Measurements from ENCODE around the gene VARS1. TPM values are rescaled to one million over a fixed set of nuclear protein-coding genes. Genes with fewer than 3 reads are reported as not detected.

VARS1 gene
- total RNA-seq, 2 experiments from 2014 or later = 85.0 to 100 TPM

- H3K9me3 Mint-ChIP-seq = no peaks in the 10 kb centered on the region
- H3K4me1 Mint-ChIP-seq = peaks cover 3% of the 10 kb centered on the region
- no peaks in the 10 kb centered on the region for H3K27me3 Mint-ChIP-seq
- H3K27ac Mint-ChIP-seq = peak overlapping the region; percentile 47
- DNase-seq = no peak
- H3K4me3 Mint-ChIP-seq = no peak overlapping the region
- CTCF ChIA-PET = interaction anchor here (0.6 to 3.4 kb wide), 6 partner anchors 15 to 89 kb away, joined by 3 to 14 read pairs (median 3); no protein-coding TSS in a partner anchor
- POLR2A ChIA-PET = no interaction called here
- H3K36me3 Mint-ChIP-seq (ENCODE audit: low read depth) = peaks cover 24% of the 10 kb centered on the region
Observed at GRCh38 chr6:31784098-31784925, 11.2 kb downstream of the VARS1 start.

- DNase-seq = no peak
- no peaks in the 10 kb centered on the region for H3K9me3 Mint-ChIP-seq
- ChIA-PET CTCF (interaction anchor here (1.0 to 4.4 kb wide), 4 partner anchors 9 to 69 kb away, joined by 3 to 29 read pairs (median 5); no protein-coding TSS in a partner anchor), POLR2A (no interaction called here)
- no peak overlapping the region for H3K27ac Mint-ChIP-seq
- H3K36me3 Mint-ChIP-seq (ENCODE audit: low read depth) = peaks cover 24% of the 10 kb centered on the region
- no peak overlapping the region for H3K4me3 Mint-ChIP-seq
- no peaks in the 10 kb centered on the region for H3K27me3 Mint-ChIP-seq
- H3K4me1 Mint-ChIP-seq = peaks cover 7% of the 10 kb centered on the region
Observed at GRCh38 chr6:31782126-31782855, 13.3 kb downstream of the VARS1 start.

GRCh38 chr6:31781244-31782125 lies 14.1 kb downstream of the VARS1 start:
- ChIA-PET POLR2A (no interaction called here), CTCF (interaction anchor here (0.9 to 4.4 kb wide), 3 partner anchors 12 to 27 kb away, joined by 5 to 29 read pairs (median 13); partner anchors contain the start of gene VARS1)
- Mint-ChIP-seq H3K9me3 (no peaks in the 10 kb centered on the region), H3K4me3 (no peak overlapping the region), H3K4me1 (peaks cover 15% of the 10 kb centered on the region), H3K27me3 (no peaks in the 10 kb centered on the region), H3K36me3 (ENCODE audit: low read depth) (peaks cover 22% of the 10 kb centered on the region), H3K27ac (no peak overlapping the region)
- DNase-seq = no peak

- H3K4me3 Mint-ChIP-seq = no peak overlapping the region
- H3K27me3 Mint-ChIP-seq = no peaks in the 10 kb centered on the region
- ChIA-PET POLR2A (no interaction called here), CTCF (interaction anchor here (0.9 to 4.4 kb wide), 3 partner anchors 11 to 28 kb away, joined by 5 to 29 read pairs (median 13); partner anchors contain the start of gene VARS1)
- no peak for DNase-seq
- H3K9me3 Mint-ChIP-seq = no peaks in the 10 kb centered on the region
- peaks cover 22% of the 10 kb centered on the region for H3K36me3 Mint-ChIP-seq (ENCODE audit: low read depth)
- peaks cover 23% of the 10 kb centered on the region for H3K4me1 Mint-ChIP-seq
- no peak overlapping the region for H3K27ac Mint-ChIP-seq
Observed at GRCh38 chr6:31780507-31781243, 14.9 kb downstream of the VARS1 start.

GRCh38 chr6:31779908-31780307 lies 15.6 kb downstream of the VARS1 start:
- ChIA-PET CTCF (interaction anchor here (2.7 to 4.4 kb wide), 2 partner anchors 10 to 15 kb away, joined by 13 to 29 read pairs; partner anchors contain the start of gene VARS1), POLR2A (no interaction called here)
- DNase-seq = no peak
- no peaks in the 10 kb centered on the region for H3K27me3 Mint-ChIP-seq
- H3K4me1 Mint-ChIP-seq = peaks cover 29% of the 10 kb centered on the region
- H3K36me3 Mint-ChIP-seq (ENCODE audit: low read depth) = peaks cover 22% of the 10 kb centered on the region
- H3K27ac Mint-ChIP-seq = no peak overlapping the region
- H3K9me3 Mint-ChIP-seq = no peaks in the 10 kb centered on the region
- no peak overlapping the region for H3K4me3 Mint-ChIP-seq

- Mint-ChIP-seq H3K36me3 (ENCODE audit: low read depth) (peaks cover 17% of the 10 kb centered on the region), H3K27ac (no peak overlapping the region), H3K4me1 (peaks cover 31% of the 10 kb centered on the region), H3K9me3 (no peaks in the 10 kb centered on the region), H3K27me3 (no peaks in the 10 kb centered on the region), H3K4me3 (no peak overlapping the region)
- CTCF ChIA-PET = interaction anchor here (2.7 to 4.4 kb wide), 2 partner anchors 10 to 16 kb away, joined by 13 to 29 read pairs; partner anchors contain the start of gene VARS1
- no peak for DNase-seq
- POLR2A ChIA-PET = interaction anchor here (0.6 kb wide), 1 partner anchor 113 kb away, joined by 3 read pairs; no protein-coding TSS in a partner anchor
Observed at GRCh38 chr6:31778999-31779885, 16.3 kb downstream of the VARS1 start.

- Mint-ChIP-seq H3K27me3 (no peaks in the 10 kb centered on the region), H3K4me3 (no peak overlapping the region), H3K9me3 (no peaks in the 10 kb centered on the region), H3K4me1 (peaks cover 34% of the 10 kb centered on the region), H3K27ac (no peak overlapping the region), H3K36me3 (ENCODE audit: low read depth) (peaks cover 13% of the 10 kb centered on the region)
- ChIA-PET POLR2A (interaction anchor here (0.6 kb wide), 1 partner anchor 112 kb away, joined by 3 read pairs; no protein-coding TSS in a partner anchor), CTCF (interaction anchor here (0.7 to 4.4 kb wide), 7 partner anchors 9 to 66 kb away, joined by 3 to 29 read pairs (median 4); partner anchors contain the start of gene VARS1)
- no peak for DNase-seq
Observed at GRCh38 chr6:31778193-31778592, 17.4 kb downstream of the VARS1 start.

GRCh38 chr6:31777667-31778050 lies 17.9 kb downstream of the VARS1 start:
- Mint-ChIP-seq H3K36me3 (ENCODE audit: low read depth) (peaks cover 12% of the 10 kb centered on the region), H3K4me3 (no peak overlapping the region), H3K27ac (peak overlapping the region; percentile 85), H3K4me1 (peaks cover 39% of the 10 kb centered on the region), H3K9me3 (no peaks in the 10 kb centered on the region), H3K27me3 (no peaks in the 10 kb centered on the region)
- POLR2A ChIA-PET = no interaction called here
- CTCF ChIA-PET = interaction anchor here (0.6 to 4.4 kb wide), 10 partner anchors 8 to 66 kb away, joined by 3 to 29 read pairs (median 4); partner anchors contain the start of gene VARS1
- DNase-seq = no peak

GRCh38 chr6:31776989-31777666 lies 18.4 kb downstream of the VARS1 start, which contains the start of gene VWA7:
TSS of gene VWA7 (minus strand) at chr6:31777328. CDS start at chr6:31776779, 549 bp downstream.
- H3K4me3 Mint-ChIP-seq = peak within 1 kb of the TSS; percentile 51
- CTCF ChIA-PET = interaction anchor here (0.6 to 2.0 kb wide), 7 partner anchors 12 to 67 kb away, joined by 3 to 10 read pairs (median 5); partner anchors contain the start of gene VARS1

GRCh38 chr6:31776485-31776988 lies 19.0 kb downstream of the VARS1 start:
- no peak for DNase-seq
- CTCF ChIA-PET = interaction anchor here (0.8 to 2.0 kb wide), 4 partner anchors 19 to 47 kb away, joined by 3 to 10 read pairs (median 5); partner anchors contain the start of gene VARS1
- Mint-ChIP-seq H3K27me3 (no peaks in the 10 kb centered on the region), H3K36me3 (ENCODE audit: low read depth) (peaks cover 12% of the 10 kb centered on the region), H3K27ac (peak overlapping the region; percentile 85), H3K4me1 (peaks cover 47% of the 10 kb centered on the region), H3K4me3 (peak overlapping the region; percentile 51), H3K9me3 (no peaks in the 10 kb centered on the region)
- POLR2A ChIA-PET = no interaction called here

More at GRCh38 chr6:31776989-31777666, 18.4 kb downstream of the VARS1 start, which contains the start of gene VWA7:
- Mint-ChIP-seq H3K27ac (peak within 1 kb of the TSS; percentile 85), H3K9me3 (no peaks in the 10 kb centered on the region), H3K27me3 (no peaks in the 10 kb centered on the region), H3K36me3 (ENCODE audit: low read depth) (peaks cover 12% of the 10 kb centered on the region), H3K4me1 (peaks cover 43% of the 10 kb centered on the region)
- peak; percentile 64 for DNase-seq
- POLR2A ChIA-PET = no interaction called here

Data from activated CD4-positive, alpha-beta T cell treated with anti-CD3 and anti-CD28 coated beads, Interleukin-2, amount 10 ng/mL, durations not matched to agents 7 days and 5 days (primary cell).